HG03103 (cell line): ENCODE measurements around the gene ZGLP1.
"Not testable (repeated sequence)": the region's sequence is repeated elsewhere in the genome, so short reads cannot be mapped to it uniquely, and the experiment has no call there.

Experiments
- ATAC-seq: cut with Tn5 transposase; IDR thresholded peaks from one replicate; pipeline ENCODE4 v1.9.1; 2021; ENCODE audit warnings: low read depth; ENCODE audit not compliant: unreplicated experiment

Gene ZGLP1

GRCh38 chr19:10283301-10284064, 26.1 kb downstream of the ZGLP1 start:
- ATAC-seq = no peak

GRCh38 chr19:10282043-10282442, 27.6 kb downstream of the ZGLP1 start:
- not testable (repeated sequence) for ATAC-seq

- no peak for ATAC-seq
These were observed 29.7 kb downstream of the ZGLP1 start for GRCh38 chr19:10279737-10280442.

- ATAC-seq = no peak
These were observed 30.7 kb downstream of the ZGLP1 start for GRCh38 chr19:10278935-10279334.

GRCh38 chr19:10277795-10278589, 31.6 kb downstream of the ZGLP1 start:
- ATAC-seq = no peak

GRCh38 chr19:10274589-10274988, 35.0 kb downstream of the ZGLP1 start:
- no peak for ATAC-seq

- no peak for ATAC-seq
These were observed 38.0 kb downstream of the ZGLP1 start for GRCh38 chr19:10271543-10272086.

DNA sequence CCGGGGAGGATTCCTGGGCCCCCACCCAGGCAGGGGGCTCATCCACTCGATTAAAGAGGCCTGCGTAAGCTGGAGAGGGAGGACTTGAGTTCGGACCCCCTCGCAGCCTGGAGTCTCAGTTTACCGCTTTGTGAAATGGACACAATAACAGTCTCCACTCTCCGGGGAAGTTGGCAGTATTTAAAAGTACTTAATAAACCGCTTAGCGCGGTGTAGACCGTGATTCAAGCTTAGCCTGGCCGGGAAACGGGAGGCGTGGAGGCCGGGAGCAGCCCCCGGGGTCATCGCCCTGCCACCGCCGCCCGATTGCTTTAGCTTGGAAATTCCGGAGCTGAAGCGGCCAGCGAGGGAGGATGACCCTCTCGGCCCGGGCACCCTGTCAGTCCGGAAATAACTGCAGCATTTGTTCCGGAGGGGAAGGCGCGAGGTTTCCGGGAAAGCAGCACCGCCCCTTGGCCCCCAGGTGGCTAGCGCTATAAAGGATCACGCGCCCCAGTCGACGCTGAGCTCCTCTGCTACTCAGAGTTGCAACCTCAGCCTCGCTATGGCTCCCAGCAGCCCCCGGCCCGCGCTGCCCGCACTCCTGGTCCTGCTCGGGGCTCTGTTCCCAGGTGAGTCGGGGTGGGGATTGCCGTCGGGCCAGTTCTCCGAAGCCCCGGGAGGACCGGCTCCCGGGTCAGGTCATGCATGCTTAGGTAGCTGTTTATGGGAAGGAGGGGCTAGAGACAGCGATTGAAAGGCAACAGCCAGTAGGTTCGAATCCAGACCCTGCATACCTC, 38.8 kb downstream of the ZGLP1 start, which contains the start of gene ICAM1:
Gene ICAM1, plus strand, starts transcription at position 505 of the 779 bp plus-strand sequence. Its CDS starts 40 bp downstream, at position 545.
- ATAC-seq = no peak

DNA sequence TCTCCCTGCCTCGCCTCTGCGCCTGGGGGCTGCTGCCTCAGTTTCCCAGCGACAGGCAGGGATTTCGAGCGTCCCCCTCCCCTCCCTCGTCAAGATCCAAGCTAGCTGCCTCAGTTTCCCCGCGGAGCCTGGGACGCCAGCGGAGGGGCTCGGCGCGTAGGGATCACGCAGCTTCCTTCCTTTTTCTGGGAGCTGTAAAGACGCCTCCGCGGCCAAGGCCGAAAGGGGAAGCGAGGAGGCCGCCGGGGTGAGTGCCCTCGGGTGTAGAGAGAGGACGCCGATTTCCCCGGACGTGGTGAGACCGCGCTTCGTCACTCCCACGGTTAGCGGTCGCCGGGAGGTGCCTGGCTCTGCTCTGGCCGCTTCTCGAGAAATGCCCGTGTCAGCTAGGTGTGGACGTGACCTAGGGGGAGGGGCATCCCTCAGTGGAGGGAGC, 39.4 kb downstream of the ZGLP1 start:
- ATAC-seq = no peak

GRCh38 chr19:10269333-10270179, 40.1 kb downstream of the ZGLP1 start:
- ATAC-seq = no peak

GRCh38 chr19:10268071-10268470, 41.5 kb downstream of the ZGLP1 start:
- ATAC-seq = no peak

DNA sequence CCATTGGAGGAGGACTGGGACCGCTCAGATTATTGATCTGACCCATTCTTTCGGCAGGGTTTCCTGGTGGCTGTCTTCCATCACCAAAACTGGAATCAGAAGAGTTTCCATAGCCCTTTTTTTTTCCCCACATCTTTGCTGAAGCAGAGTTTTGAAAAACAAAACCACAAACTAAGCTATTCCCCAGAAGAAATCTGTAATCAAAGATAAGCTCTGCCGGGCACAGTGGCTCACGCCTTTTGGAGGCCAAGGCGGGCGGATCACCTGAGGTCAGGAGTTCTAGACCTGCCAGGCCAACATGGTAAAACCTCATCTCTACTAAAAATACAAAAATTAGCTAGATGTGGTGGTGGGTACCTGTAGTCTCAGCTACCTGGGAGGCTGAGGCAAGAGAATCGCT, 42.9 kb downstream of the ZGLP1 start:
- ATAC-seq = no peak

DNA sequence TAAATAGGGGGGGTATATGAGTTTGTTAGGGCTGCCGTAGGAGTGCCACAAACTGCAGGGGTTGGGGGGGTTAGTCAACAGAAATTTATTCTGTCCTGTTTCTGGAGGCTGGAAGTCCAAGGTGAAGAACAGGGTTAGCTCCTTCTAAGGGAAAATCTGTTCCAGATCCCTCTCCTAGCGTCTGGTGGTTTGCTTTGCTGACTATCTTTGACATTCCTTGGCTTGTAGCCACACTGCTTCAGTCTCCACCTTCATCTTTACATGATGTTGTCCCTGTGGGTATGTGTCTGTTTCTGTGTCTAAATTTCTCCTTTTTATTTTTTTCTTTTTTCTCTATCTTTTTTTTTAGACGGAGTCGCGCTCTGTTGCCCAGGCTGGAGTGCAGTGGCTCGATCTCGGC, 46.8 kb downstream of the ZGLP1 start:
- no peak for ATAC-seq

DNA sequence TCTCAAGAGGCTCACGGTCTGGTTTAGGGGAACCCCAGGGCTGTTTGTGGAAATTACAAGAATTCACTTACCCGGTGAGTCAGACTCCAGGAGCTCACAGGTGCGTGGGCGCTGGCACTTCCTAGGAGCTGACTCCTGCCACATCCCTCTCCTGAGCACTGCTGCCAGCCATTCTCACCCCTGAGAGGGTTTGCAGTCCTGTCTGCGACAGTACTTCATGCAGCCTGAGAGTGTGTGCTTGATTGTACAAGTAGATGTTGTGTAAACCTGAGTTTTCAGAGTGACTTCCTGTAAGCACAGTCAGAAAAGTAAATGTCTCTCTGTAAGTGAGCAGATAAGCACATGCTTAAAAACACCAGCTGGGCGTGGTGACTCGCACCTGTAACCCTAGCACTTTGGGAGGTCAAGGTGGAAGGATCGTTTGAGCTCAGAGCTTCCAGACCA, 49.5 kb downstream of the ZGLP1 start:
- no peak for ATAC-seq

- ATAC-seq = no peak
These were observed 50.3 kb downstream of the ZGLP1 start for GRCh38 chr19:10259162-10259905.

GRCh38 chr19:10258080-10258710, 51.4 kb downstream of the ZGLP1 start:
- no peak for ATAC-seq

DNA sequence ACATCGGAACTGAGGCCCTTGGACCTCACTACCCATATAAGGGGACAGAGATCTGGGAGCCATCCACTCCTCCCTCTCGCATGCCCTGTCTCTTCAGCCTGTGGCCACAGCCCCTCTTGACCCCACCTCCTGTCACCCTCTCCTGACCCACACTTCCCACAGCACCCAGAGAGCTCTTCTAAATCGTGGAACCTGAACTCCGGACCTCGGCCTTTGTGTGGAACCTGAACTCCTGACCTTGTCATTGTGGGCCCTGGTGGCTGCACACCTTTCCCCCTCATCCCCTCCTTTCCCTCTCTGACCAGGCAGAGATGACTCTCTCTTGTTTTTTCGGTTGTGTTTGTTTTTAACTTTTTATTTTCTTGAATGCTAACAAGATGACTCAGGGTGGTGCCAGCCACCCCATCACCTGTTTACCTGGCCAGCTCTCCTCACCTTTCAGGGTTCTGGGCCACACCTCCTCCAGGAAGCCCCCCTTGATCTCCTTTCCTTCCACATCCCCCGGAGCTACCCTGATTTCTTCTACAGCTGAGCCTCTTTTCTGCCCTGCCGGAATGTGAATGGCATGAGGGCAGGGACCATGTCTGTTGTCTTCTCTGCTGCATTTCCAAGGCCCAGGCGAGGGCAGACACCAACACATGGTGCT, 52.5 kb downstream of the ZGLP1 start:
- no peak for ATAC-seq
